GM21786 (cell line): ENCODE measurements around the gene CPT1B.
"Not testable (repeated sequence)": the region's sequence is repeated elsewhere in the genome, so short reads cannot be mapped to it uniquely, and the experiment has no call there.

ENCODE experiments used
- ATAC-seq: cut with Tn5 transposase; IDR thresholded peaks from one replicate; pipeline ENCODE4 v1.9.1; 2021; ENCODE audit not compliant: unreplicated experiment

CPT1B gene

GRCh38 chr22:50577987-50578775 lies at the start of gene CPT1B:
Gene CPT1B, minus strand, starts transcription at chr22:50578427. Its CDS starts 512 bp downstream, at chr22:50577915.
- no peak for ATAC-seq

- no peak for ATAC-seq
Observed at GRCh38 chr22:50626850-50627641, 48.8 kb upstream of the CPT1B start.

- no peak for ATAC-seq
Observed at GRCh38 chr22:50626314-50626849, 48.2 kb upstream of the CPT1B start.

GRCh38 chr22:50625568-50626313 lies 47.5 kb upstream of the CPT1B start:
- ATAC-seq, result no peak

GRCh38 chr22:50625131-50625567 lies 46.9 kb upstream of the CPT1B start:
- ATAC-seq, result no peak

GRCh38 chr22:50624347-50625130 lies 46.3 kb upstream of the CPT1B start:
- ATAC-seq, result no peak

- ATAC-seq, result no peak
Observed at GRCh38 chr22:50622723-50623327, 44.6 kb upstream of the CPT1B start.

GRCh38 chr22:50621948-50622722 lies 43.9 kb upstream of the CPT1B start:
- no peak for ATAC-seq

- peak; percentile 49 for ATAC-seq
Observed at GRCh38 chr22:50621356-50621880, 43.2 kb upstream of the CPT1B start.

GRCh38 chr22:50620593-50621355 lies 42.5 kb upstream of the CPT1B start:
- peak; percentile 58 for ATAC-seq

GRCh38 chr22:50614296-50614695 lies 36.1 kb upstream of the CPT1B start:
- not testable (repeated sequence) for ATAC-seq

GRCh38 chr22:50613291-50613981 lies 35.2 kb upstream of the CPT1B start:
- ATAC-seq, result no peak

GRCh38 chr22:50612528-50613221 lies 34.4 kb upstream of the CPT1B start:
- ATAC-seq, result no peak

GRCh38 chr22:50612168-50612527 lies 33.9 kb upstream of the CPT1B start:
- no peak for ATAC-seq

GRCh38 chr22:50611341-50612060 lies 33.3 kb upstream of the CPT1B start:
- ATAC-seq, result no peak

GRCh38 chr22:50610581-50610980 lies 32.4 kb upstream of the CPT1B start:
- ATAC-seq, result no peak
